D721Med (cell line): ENCODE results near the gene TSPAN7.

Experiments used
- DNase-seq: peaks from one replicate; pipeline ENCODE4 v3.0.0; 2011; ENCODE audit warnings: low spot score; ENCODE audit not compliant: insufficient read length
- FAIRE-seq: peaks from 2 replicates; lab custom pipeline; 2011; peaks lifted over from hg19 to GRCh38; lab: Jason Lieb, UNC
- TF ChIP-seq, protein P1 (sequence below): IDR thresholded peaks from 2 replicates; pipeline ENCODE4 v1.5.1; 2012; ENCODE audit warnings: mild to moderate bottlenecking, control low read depth; ENCODE audit not compliant: insufficient read depth; ENCODE audit errors: missing control alignments

Gene TSPAN7

GRCh38 chrX:38607976-38608375 is 46.6 kb downstream of the TSPAN7 start:
- FAIRE-seq, result no peak
- no peak for DNase-seq
- TF ChIP-seq, protein P1, sequence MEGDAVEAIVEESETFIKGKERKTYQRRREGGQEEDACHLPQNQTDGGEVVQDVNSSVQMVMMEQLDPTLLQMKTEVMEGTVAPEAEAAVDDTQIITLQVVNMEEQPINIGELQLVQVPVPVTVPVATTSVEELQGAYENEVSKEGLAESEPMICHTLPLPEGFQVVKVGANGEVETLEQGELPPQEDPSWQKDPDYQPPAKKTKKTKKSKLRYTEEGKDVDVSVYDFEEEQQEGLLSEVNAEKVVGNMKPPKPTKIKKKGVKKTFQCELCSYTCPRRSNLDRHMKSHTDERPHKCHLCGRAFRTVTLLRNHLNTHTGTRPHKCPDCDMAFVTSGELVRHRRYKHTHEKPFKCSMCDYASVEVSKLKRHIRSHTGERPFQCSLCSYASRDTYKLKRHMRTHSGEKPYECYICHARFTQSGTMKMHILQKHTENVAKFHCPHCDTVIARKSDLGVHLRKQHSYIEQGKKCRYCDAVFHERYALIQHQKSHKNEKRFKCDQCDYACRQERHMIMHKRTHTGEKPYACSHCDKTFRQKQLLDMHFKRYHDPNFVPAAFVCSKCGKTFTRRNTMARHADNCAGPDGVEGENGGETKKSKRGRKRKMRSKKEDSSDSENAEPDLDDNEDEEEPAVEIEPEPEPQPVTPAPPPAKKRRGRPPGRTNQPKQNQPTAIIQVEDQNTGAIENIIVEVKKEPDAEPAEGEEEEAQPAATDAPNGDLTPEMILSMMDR, result no peak

DNA sequence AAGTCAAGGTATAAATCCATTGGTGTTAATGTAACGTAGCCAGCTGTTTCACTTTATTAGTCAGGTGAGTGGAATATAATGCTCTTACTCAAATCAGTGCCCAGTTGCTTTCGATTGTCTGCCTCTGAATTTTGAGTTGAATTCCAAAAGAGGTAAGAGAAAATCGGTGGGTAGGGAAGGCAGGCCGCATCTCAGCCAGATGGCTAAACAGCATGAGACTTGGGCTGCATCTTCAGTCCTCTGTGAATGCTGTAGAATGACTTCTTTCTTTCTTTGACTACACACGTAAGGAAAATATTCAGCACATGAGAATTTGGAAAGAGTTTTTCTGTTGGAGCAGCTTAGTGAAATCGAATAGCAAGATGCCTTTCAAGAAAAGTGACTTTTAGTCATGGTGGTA is 49.5 kb downstream of the TSPAN7 start:
- DNase-seq (no peak), FAIRE-seq (no peak)
- TF ChIP-seq, protein P1, result no peak

DNA sequence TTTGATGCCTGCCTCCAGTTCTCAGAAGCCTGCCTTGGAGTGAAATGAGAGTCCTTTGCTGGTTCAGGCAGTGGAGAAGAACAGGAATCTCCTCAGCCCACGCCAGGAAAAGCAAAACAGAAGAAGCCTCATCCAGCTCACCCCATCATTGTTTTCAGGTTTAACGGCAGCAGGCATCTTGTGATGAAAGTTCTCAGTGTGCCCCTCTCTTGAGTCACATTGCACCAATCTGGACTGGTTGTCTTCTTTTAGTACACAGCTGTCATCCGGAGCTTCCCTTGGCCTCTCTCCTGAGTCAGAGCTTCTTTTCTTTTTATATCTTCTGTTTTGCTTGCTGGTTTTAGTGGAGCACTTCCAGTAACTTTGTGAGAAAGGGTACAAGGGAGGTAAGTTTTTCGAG is 50.9 kb downstream of the TSPAN7 start:
- no peak for FAIRE-seq
- DNase-seq, result no peak
- TF ChIP-seq, protein P1, result no peak

GRCh38 chrX:38614485-38614884 is 53.1 kb downstream of the TSPAN7 start:
- DNase-seq, result no peak
- no peak for FAIRE-seq
- TF ChIP-seq, protein P1, result no peak

DNA sequence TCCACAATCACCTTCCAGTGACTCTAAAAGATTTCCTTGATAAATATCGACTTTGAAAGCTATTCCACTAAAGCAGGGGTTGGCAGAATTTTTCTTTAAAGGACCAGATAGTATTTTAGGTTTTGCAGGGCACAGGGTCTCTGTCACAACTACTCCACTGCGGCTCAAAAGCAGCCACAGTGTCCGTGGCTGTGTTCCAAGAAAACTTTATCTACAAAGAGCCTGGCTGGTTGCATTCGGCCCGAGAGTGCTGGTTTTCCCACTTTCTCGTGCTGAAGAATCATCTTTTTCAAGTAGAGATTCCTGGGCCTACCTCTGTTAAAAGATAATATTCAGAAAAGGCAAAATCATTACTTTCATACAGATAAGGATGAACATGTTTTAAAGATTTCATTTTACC is 55.6 kb downstream of the TSPAN7 start:
- TF ChIP-seq, protein P1, result no peak
- no peak for FAIRE-seq
- no peak for DNase-seq

GRCh38 chrX:38618180-38618579 is 56.8 kb downstream of the TSPAN7 start:
- no peak for DNase-seq
- TF ChIP-seq, protein P1, result no peak
- no peak for FAIRE-seq

DNA sequence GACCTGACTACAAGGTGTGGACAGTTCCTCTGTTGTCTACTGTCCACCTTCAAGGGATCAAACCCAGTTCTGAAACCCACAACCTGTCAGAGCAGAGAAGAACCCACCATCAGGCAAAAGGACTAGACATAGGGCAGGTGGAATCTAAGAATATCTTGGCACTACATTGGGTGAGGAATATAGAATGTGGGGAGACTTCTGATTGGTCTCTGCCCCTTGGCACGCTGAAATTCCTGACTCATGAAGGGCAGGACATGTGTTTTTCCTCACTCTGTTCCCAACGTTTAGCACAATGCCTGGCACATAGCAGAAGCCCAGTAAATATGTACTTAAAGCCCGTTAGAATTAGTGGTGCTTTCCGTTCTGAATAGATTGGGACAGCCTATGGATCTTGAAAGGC is 59.3 kb downstream of the TSPAN7 start:
- TF ChIP-seq, protein P1, result no peak
- no peak for FAIRE-seq
- DNase-seq, result no peak
